LNCAP (cell line): ENCODE data around the gene BRD9.

Source experiments
- CTCF ChIP-seq: fragments of 450-650 bp; IDR thresholded peaks from 2 replicates; pipeline ENCODE4 v1.5.1; 2017; ENCODE audit warnings: mild to moderate bottlenecking

BRD9 gene

DNA sequence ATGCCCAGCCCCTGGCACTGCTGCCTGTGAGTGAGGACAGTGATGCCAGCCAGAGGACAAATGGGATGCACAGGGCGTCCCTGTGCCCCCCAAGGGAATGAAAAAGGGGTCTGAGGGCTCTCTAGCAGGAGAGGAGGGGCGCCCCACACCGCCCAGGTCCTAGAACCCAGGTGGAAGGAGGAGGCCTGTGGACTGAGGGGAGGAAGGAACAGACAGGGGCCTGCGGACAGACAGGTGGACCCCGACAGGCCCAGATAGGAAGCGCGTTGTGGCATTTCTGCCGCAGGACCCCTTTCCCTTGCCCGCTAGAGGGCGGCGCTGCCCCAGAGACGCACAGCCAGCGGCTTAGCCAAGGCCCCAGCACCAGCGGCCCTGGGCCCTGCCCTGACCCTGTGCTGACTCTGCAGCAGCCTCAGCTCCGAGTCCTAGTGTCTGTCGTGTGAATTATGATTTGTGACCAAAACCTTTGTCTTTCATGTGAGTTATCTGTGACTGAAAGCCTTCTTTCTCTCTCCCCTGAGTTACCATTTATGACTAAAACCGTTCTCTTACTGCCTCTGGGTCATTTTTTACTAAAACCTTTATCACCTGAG, 30.8 kb upstream of the BRD9 start:
- TF ChIP-seq CTCF: peak; percentile 91

DNA sequence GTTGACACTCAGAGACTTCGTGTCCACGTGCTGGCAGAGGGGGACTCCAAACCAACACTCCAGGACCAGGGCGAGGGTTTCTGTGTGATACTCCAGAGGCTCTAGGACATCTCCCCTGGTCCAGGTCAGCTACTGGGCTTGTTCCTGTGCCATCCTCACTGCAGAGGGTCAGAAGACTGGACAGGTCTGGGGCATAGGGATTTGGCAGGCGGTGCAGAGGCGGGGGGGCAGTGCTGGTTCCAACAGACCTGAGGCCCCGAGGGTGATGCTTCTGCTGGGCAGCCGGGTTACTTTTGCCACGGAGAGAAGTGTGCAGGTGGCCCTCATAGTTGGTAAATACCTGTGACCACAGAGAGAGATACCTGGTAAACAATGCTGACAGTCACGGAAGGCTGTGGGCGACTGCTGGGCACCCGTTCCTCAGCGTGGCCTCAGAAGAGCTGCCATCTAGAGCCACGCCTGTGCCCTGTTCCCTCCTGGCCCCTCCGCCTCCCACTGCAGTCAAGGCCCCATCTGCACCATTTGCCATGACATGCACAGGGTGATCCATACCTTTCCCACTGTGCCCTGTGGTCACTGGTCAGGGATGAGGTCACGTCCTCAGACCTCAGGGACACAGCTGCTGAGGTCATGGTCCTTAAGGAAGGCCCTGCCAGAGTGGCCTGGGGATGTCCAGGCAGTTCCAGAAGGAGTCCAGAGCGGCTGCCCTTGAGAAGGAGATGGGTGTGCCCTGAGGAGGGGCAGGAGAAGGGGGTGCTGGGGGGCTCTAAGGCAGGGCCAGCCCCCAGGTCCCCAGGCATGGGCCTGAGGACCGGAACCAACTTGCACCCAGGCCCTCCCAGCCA, 30.1 kb upstream of the BRD9 start:
- no peak for TF ChIP-seq CTCF

GRCh38 chr5:921456-922435, 29.1 kb upstream of the BRD9 start:
- TF ChIP-seq CTCF: no peak

GRCh38 chr5:920321-920720, 27.7 kb upstream of the BRD9 start:
- no peak for TF ChIP-seq CTCF

- no peak for TF ChIP-seq CTCF
Observed at GRCh38 chr5:919356-920000, 26.9 kb upstream of the BRD9 start.

- no peak for TF ChIP-seq CTCF
Observed at GRCh38 chr5:916441-917293, 24.1 kb upstream of the BRD9 start.
